ENCODE data around the gene USP1.

Gene USP1

GRCh38 chr1:62436466-62437272, at the start of gene USP1:
Gene USP1, plus strand, starts transcription at chr1:62437049. Its CDS starts 2,819 bp downstream, at chr1:62439868.
- peak; percentile 88 to 95 (median 93) for DNase-seq (ENCODE audit: low read depth in 3 of 3, low spot score in 1 of 3)

GRCh38 chr1:62389531-62389930, 47.3 kb upstream of the USP1 start:
- DNase-seq (ENCODE audit: low read depth in 3 of 3, low spot score in 1 of 3): no peak

- DNase-seq (ENCODE audit: low read depth in 3 of 3, low spot score in 1 of 3): no peak
These were observed 46.8 kb upstream of the USP1 start for GRCh38 chr1:62390071-62390470.

GRCh38 chr1:62391369-62391971, 45.4 kb upstream of the USP1 start:
- DNase-seq (ENCODE audit: low read depth in 3 of 3, low spot score in 1 of 3): no peak

- DNase-seq (ENCODE audit: low read depth in 3 of 3, low spot score in 1 of 3): no peak
These were observed 43.9 kb upstream of the USP1 start for GRCh38 chr1:62392951-62393350.

GRCh38 chr1:62394646-62395045, 42.2 kb upstream of the USP1 start:
- DNase-seq (ENCODE audit: low read depth in 3 of 3, low spot score in 1 of 3): no peak

- DNase-seq (ENCODE audit: low read depth in 3 of 3, low spot score in 1 of 3): no peak
These were observed 41.6 kb upstream of the USP1 start for GRCh38 chr1:62395291-62395690.

- no peak for DNase-seq (ENCODE audit: low read depth in 3 of 3, low spot score in 1 of 3)
These were observed 40.0 kb upstream of the USP1 start for GRCh38 chr1:62396871-62397270.

GRCh38 chr1:62397301-62397700, 39.5 kb upstream of the USP1 start:
- no peak for DNase-seq (ENCODE audit: low read depth in 3 of 3, low spot score in 1 of 3)

GRCh38 chr1:62398377-62398776, 38.5 kb upstream of the USP1 start:
- no peak for DNase-seq (ENCODE audit: low read depth in 3 of 3, low spot score in 1 of 3)

GRCh38 chr1:62401034-62401760, 35.7 kb upstream of the USP1 start:
- DNase-seq (ENCODE audit: low read depth in 3 of 3, low spot score in 1 of 3): no peak

GRCh38 chr1:62405247-62405646, 31.6 kb upstream of the USP1 start:
- DNase-seq (ENCODE audit: low read depth in 3 of 3, low spot score in 1 of 3): no peak

- no peak for DNase-seq (ENCODE audit: low read depth in 3 of 3, low spot score in 1 of 3)
These were observed 30.3 kb upstream of the USP1 start for GRCh38 chr1:62406576-62406975.

- DNase-seq (ENCODE audit: low read depth in 3 of 3, low spot score in 1 of 3): no peak
These were observed 29.3 kb upstream of the USP1 start for GRCh38 chr1:62407398-62408009.

- DNase-seq (ENCODE audit: low read depth in 3 of 3, low spot score in 1 of 3): no peak
These were observed 21.2 kb upstream of the USP1 start for GRCh38 chr1:62415687-62416086.

GRCh38 chr1:62417351-62417999, 19.4 kb upstream of the USP1 start:
- DNase-seq (ENCODE audit: low read depth in 3 of 3, low spot score in 1 of 3): no peak

GRCh38 chr1:62420214-62420613, 16.6 kb upstream of the USP1 start:
- no peak for DNase-seq (ENCODE audit: low read depth in 3 of 3, low spot score in 1 of 3)

- no peak for DNase-seq (ENCODE audit: low read depth in 3 of 3, low spot score in 1 of 3)
These were observed 13.1 kb upstream of the USP1 start for GRCh38 chr1:62423580-62424242.

- DNase-seq (ENCODE audit: low read depth in 3 of 3, low spot score in 1 of 3): no peak
These were observed 12.4 kb upstream of the USP1 start for GRCh38 chr1:62424411-62424810.

- no peak for DNase-seq (ENCODE audit: low read depth in 3 of 3, low spot score in 1 of 3)
These were observed 11.8 kb upstream of the USP1 start for GRCh38 chr1:62425041-62425440.

GRCh38 chr1:62426237-62426636, 10.6 kb upstream of the USP1 start:
- DNase-seq (ENCODE audit: low read depth in 3 of 3, low spot score in 1 of 3): no peak

All from stimulated activated CD4-positive, alpha-beta T cell treated with anti-CD3 and anti-CD28 coated beads, TNF-alpha, amount 100 ng/mL, for 1 hour (primary cell).